Natural killer cell (primary cell): ENCODE data around the gene SAMD11. TPM values are rescaled to one million over a fixed set of nuclear protein-coding genes. Genes with fewer than 3 reads are reported as not detected.

Experiments
- ATAC-seq, 3 donors: fragments of 150-1000 bp in 2 of 3; fragments of 200-7000 bp in 1 of 3; cut with Tn5 transposase; 1 replicate in 1 of 3; 2 replicates in 2 of 3; pipeline ENCODE4 v1.10.0; 2021; ENCODE audit warnings: mild to moderate bottlenecking in 2 of 3, moderate library complexity in 2 of 3
- DNase-seq, 2 donors: peaks; one replicate each; pipeline versions ENCODE4 v3.0.0 to v3.0.0-alpha.2; 2013 to 2021; ENCODE audit warnings: mixed read lengths in 1 of 2
- H3K27ac ChIP-seq: one replicate; pipeline ENCODE4 v1.5.1; 2013; ENCODE audit warnings: mild to moderate bottlenecking, low read length
- H3K27me3 ChIP-seq: one replicate; pipeline ENCODE4 v1.6.1; 2013; ENCODE audit warnings: low read length; ENCODE audit not compliant: control insufficient read depth, insufficient read depth
- H3K36me3 ChIP-seq: one replicate; pipeline ENCODE4 v1.6.1; 2013; ENCODE audit warnings: low read length; ENCODE audit not compliant: control insufficient read depth, insufficient read depth
- H3K4me1 ChIP-seq: one replicate; pipeline ENCODE4 v1.6.1; 2013; ENCODE audit warnings: low read length; ENCODE audit not compliant: control insufficient read depth, insufficient read depth
- H3K4me3 ChIP-seq: one replicate; pipeline ENCODE4 v1.5.1; 2013; ENCODE audit warnings: low read length
- H3K9me3 ChIP-seq: one replicate; pipeline ENCODE4 v1.6.1; 2013; ENCODE audit warnings: low read length; ENCODE audit not compliant: control insufficient read depth, insufficient read depth
- H3K27ac Mint-ChIP-seq, 2 donors: one replicate each; pipeline ENCODE4 v1.8.0; 2022; ENCODE audit warnings: mild to moderate bottlenecking in 2 of 2, mixed read lengths in 2 of 2, moderate library complexity in 1 of 2
- H3K27me3 Mint-ChIP-seq, 2 donors: one replicate each; pipeline ENCODE4 v1.8.0; 2022; ENCODE audit warnings: low read depth in 2 of 2, mixed read lengths in 2 of 2
- H3K36me3 Mint-ChIP-seq: one replicate; pipeline ENCODE4 v1.8.0; 2022; ENCODE audit warnings: mixed read lengths
- H3K4me1 Mint-ChIP-seq, 2 donors: one replicate each; pipeline ENCODE4 v1.8.0; 2022; ENCODE audit warnings: mixed read lengths in 2 of 2
- H3K4me3 Mint-ChIP-seq: one replicate; pipeline ENCODE4 v1.8.0; 2022; ENCODE audit warnings: mild to moderate bottlenecking, moderate library complexity, mixed read lengths
- H3K9me3 Mint-ChIP-seq, 2 donors: one replicate each; pipeline ENCODE4 v1.8.0; 2022; ENCODE audit warnings: mixed read lengths in 2 of 2
- WGBS: methylation state at CpG from one replicate; pipeline ENCODE4 v1.1.7; 2013; ENCODE audit warnings: missing lambda C conversion rate; ENCODE audit not compliant: insufficient coverage; 5-methylcytosine and 5-hydroxymethylcytosine counted together
- intact Hi-C: fragments of 100-400 bp; cut with micrococcal nuclease; formaldehyde crosslinking; loops from one replicate; pipeline ENCODE4 v1.14.2; 2022
- total RNA-seq, 4 donors: library from RNA; stranded (reverse); fragments of 120-200 nt in 1 of 4; gene quantifications; one replicate each; pipeline versions ENCODE4 v1.2.3 to v1.2.4, GENCODE V29; 2013 to 2022
- TF ChIP-seq, protein P1 (sequence below): fragments of 200-600 bp; IDR thresholded peaks from one replicate; pipeline ENCODE4 v1.8.0; 2022; ENCODE audit warnings: antibody characterized with exemption

The SAMD11 gene
- total RNA-seq, 3 donors from 2014 or later (not counting 1 experiment from before 2014, with no cell fraction given) = not detected

DNA sequence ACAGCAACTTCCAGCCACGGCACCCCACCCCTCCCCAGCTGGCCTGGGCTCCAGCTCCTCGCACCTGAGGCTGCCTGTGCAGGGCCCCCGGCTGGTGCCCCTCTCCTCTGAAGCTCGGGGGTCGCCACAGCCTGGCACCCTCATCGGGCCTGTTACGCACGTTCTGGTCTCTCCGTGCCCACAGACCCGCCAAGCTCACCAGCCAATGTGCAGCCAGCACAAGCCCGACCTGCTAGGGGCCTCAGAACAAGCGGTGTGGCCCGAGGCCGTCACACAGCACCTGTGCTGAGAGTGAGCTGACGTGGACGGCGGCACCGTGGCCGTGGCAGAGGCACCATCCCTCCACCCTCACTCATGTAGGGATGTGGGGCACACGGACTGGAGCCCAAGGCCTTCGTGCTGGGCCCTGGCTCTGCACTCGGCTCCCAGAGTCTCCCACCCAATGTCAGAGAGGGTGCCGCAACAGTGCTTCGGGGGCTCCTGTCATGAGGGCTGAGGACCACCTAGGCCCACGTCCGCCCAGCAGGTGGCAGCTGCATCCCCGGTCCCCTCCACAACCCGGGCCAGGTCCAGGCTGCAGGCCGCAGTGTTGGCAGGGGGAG, 4.4 kb upstream of the SAMD11 start:
- no peaks in the 10 kb centered on the region for H3K9me3 Mint-ChIP-seq
- no peak overlapping the region for H3K27ac Mint-ChIP-seq
- TF ChIP-seq, protein P1, sequence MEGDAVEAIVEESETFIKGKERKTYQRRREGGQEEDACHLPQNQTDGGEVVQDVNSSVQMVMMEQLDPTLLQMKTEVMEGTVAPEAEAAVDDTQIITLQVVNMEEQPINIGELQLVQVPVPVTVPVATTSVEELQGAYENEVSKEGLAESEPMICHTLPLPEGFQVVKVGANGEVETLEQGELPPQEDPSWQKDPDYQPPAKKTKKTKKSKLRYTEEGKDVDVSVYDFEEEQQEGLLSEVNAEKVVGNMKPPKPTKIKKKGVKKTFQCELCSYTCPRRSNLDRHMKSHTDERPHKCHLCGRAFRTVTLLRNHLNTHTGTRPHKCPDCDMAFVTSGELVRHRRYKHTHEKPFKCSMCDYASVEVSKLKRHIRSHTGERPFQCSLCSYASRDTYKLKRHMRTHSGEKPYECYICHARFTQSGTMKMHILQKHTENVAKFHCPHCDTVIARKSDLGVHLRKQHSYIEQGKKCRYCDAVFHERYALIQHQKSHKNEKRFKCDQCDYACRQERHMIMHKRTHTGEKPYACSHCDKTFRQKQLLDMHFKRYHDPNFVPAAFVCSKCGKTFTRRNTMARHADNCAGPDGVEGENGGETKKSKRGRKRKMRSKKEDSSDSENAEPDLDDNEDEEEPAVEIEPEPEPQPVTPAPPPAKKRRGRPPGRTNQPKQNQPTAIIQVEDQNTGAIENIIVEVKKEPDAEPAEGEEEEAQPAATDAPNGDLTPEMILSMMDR = no peak
- intact Hi-C loops = no loop called here
- H3K36me3 ChIP-seq = no peaks in the 10 kb centered on the region
- no peaks in the 10 kb centered on the region for H3K9me3 ChIP-seq
- H3K27ac ChIP-seq = no peak overlapping the region
- WGBS = 85% methylated on average over 29 of the region's 29 CpGs
- ATAC-seq = no peak
- no peak overlapping the region for H3K4me3 ChIP-seq
- H3K4me1 ChIP-seq = peaks cover 21% of the 10 kb centered on the region
- H3K27me3 ChIP-seq = peaks cover 31% of the 10 kb centered on the region
- peaks cover 8 to 26% of the 10 kb centered on the region in 2 donors for H3K27me3 Mint-ChIP-seq
- no peak overlapping the region for H3K4me3 Mint-ChIP-seq
- H3K36me3 Mint-ChIP-seq = no peaks in the 10 kb centered on the region
- no peak for DNase-seq
- peaks cover 0 to 10% of the 10 kb centered on the region in 2 donors for H3K4me1 Mint-ChIP-seq

DNA sequence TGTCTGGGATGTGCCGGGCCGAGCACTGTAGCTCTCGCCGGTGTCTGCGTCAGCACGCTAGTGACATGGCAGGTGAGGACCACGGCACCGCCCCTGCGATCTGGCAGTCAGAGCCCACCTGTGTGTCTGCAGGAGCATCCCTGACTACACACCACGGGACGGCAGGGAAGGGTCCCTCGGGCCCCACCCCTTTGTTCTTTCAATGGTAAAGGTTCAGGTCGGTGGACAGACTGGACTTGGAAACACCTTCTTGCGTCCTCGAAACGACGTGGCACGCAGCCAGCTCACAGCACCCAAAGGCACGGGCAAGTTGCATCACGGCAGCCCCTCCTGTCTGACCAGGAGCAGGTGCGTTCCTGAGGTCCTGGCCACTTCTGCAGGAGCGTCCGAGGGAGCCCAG, 3.7 kb upstream of the SAMD11 start:
- WGBS = 86% methylated on average over 23 of the region's 23 CpGs
- Mint-ChIP-seq H3K27ac (no peak overlapping the region), H3K4me3 (no peak overlapping the region), H3K4me1 (peaks cover 0 to 10% of the 10 kb centered on the region in 2 donors), H3K27me3 (peaks cover 8 to 25% of the 10 kb centered on the region in 2 donors), H3K36me3 (no peaks in the 10 kb centered on the region), H3K9me3 (no peaks in the 10 kb centered on the region)
- Histone ChIP-seq H3K36me3 (no peaks in the 10 kb centered on the region), H3K27me3 (peaks cover 31% of the 10 kb centered on the region), H3K27ac (no peak overlapping the region), H3K4me3 (no peak overlapping the region), H3K4me1 (peaks cover 25% of the 10 kb centered on the region), H3K9me3 (no peaks in the 10 kb centered on the region)
- TF ChIP-seq, protein P1 = no peak
- DNase-seq = no peak
- no peak for ATAC-seq
- intact Hi-C loops = no loop called here

DNA sequence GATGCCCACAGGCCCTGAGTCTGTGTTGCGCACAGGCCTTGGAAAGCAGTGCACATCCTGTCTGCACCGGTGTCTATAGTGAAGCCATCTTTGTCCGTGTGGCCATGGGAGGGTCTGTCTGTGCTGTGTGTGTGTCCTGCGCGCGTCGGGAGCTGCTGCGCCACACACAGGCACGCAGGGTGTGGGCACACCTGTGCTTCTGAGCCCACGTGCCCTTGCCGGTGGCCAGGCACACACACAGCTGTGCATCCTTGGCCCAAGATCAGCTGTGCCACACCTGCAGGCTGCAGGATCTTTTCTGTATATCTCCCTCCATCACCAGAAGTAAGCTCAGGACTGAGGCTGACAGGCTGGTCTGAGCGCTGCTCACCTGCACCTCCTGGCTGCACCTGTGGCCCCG, 3.2 kb upstream of the SAMD11 start:
- 19% methylated on average over 12 of the region's 13 CpGs for WGBS
- H3K9me3 ChIP-seq = no peaks in the 10 kb centered on the region
- no peak overlapping the region for H3K27ac Mint-ChIP-seq
- H3K4me3 Mint-ChIP-seq = no peak overlapping the region
- peaks cover 31% of the 10 kb centered on the region for H3K27me3 ChIP-seq
- peaks cover 27% of the 10 kb centered on the region for H3K4me1 ChIP-seq
- no peaks in the 10 kb centered on the region for H3K36me3 ChIP-seq
- H3K36me3 Mint-ChIP-seq = no peaks in the 10 kb centered on the region
- TF ChIP-seq, protein P1 = no peak
- intact Hi-C loops = no loop called here
- no peak for ATAC-seq
- no peak overlapping the region for H3K4me3 ChIP-seq
- no peaks in the 10 kb centered on the region for H3K9me3 Mint-ChIP-seq
- H3K27ac ChIP-seq = no peak overlapping the region
- H3K27me3 Mint-ChIP-seq = peaks cover 8 to 23% of the 10 kb centered on the region in 2 donors
- no peak for DNase-seq
- peaks cover 0 to 10% of the 10 kb centered on the region in 2 donors for H3K4me1 Mint-ChIP-seq
